Measurements from ENCODE around the gene TNFRSF1B. TPM values are rescaled to one million over a fixed set of nuclear protein-coding genes. Genes with fewer than 3 reads are reported as not detected.

Gene TNFRSF1B
- total and polyA plus RNA-seq, 2 of the 8 experiments (the other 6 are each of a cell fraction or from before 2014, with no cell fraction given): 1.7 to 2.9 TPM

DNA sequence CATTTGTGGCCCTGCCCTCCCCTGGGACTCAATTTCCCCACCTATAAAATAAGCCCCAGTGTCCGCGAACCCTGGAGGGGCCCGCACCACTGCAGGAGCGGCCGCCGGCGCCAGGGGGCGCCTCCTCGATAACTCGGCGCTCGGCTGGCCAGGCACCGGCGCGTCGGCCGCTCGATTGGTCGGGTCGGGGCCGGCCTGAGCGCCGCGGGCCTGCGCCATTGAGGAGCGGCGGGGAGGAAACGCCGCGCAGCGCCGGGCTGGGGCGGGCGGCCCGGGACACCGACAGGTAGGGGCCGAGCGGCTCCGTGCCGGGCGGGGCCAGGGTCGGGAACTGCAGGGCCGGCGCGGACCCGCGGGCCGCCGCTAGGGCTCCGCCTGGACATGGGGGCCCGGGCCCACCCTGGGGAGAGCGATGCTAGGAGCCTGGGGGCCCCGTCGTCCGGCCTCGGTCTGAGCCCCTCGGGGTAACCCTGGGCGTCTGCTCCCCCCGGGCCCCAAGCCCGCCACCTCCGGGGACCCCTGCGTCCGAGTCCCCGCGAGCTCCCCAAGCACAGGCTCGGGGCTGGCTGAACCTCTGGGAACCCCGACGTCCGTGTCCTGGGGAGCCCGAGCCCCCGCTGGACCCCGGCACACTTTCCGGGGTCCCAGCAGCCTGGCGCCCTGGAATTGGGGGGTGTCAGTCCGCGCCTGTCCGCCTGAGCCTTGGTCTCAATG, 63.2 kb downstream of the TNFRSF1B start, which contains the start of gene VPS13D:
Gene VPS13D (plus strand): TSS at position 196 of the 714 bp plus-strand sequence. CDS start 4,237 bp downstream, outside the sequence.
- CTCF ChIA-PET (ENCODE audit: partially characterized antibody): interaction anchor here (0.6 to 4.4 kb wide), 14 partner anchors 9 to 207 kb away, joined by 3 to 40 read pairs (median 4); no protein-coding TSS in a partner anchor
- peak within 1 kb of the TSS; percentile 90 for H3K18ac ChIP-seq (ENCODE audit: extremely low read depth, low read length)
- TF ChIP-seq TAF7 (optimal IDR thresholded peaks at IDR 0.05; ENCODE audit: borderline replicate concordance, low read depth, low read length) (peak; percentile 74), KDM5A (IDR thresholded peaks at IDR 0.05; ENCODE audit: low read length) (no peak), HDAC2 (IDR thresholded peaks at IDR 0.05; ENCODE audit: borderline replicate concordance in 1 of 2, low read depth in 2 of 2, low read length in 2 of 2) (peak; percentile 27 to 57; a peak in 1 of 4 replicates), ASH2L (IDR thresholded peaks at IDR 0.05; ENCODE audit: low read length) (peak; percentile 40), CREB1 (IDR thresholded peaks at IDR 0.05) (peak; percentile 84), ZNF274 (IDR thresholded peaks at IDR 0.05; ENCODE audit: borderline replicate concordance, extremely low read depth, low read length) (no peak), BACH1 (IDR thresholded peaks at IDR 0.05; ENCODE audit: low read length) (peak; percentile 50; the same call in 1 of the 2 replicates), RBBP5 (IDR thresholded peaks at IDR 0.05; ENCODE audit: borderline replicate concordance, low read depth, low read length) (peak; percentile 83; the same call in 1 of the 2 replicates)
- TF ChIP-seq, protein P1, sequence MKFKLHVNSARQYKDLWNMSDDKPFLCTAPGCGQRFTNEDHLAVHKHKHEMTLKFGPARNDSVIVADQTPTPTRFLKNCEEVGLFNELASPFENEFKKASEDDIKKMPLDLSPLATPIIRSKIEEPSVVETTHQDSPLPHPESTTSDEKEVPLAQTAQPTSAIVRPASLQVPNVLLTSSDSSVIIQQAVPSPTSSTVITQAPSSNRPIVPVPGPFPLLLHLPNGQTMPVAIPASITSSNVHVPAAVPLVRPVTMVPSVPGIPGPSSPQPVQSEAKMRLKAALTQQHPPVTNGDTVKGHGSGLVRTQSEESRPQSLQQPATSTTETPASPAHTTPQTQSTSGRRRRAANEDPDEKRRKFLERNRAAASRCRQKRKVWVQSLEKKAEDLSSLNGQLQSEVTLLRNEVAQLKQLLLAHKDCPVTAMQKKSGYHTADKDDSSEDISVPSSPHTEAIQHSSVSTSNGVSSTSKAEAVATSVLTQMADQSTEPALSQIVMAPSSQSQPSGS (IDR thresholded peaks at IDR 0.05; ENCODE audit: low read length): no peak

More for the DNA sequence above, 63.2 kb downstream of the TNFRSF1B start, which contains the start of gene VPS13D:
- H3K4me3 ChIP-seq (ENCODE audit: extremely low read depth in 1 of 4, insufficient read depth in 2 of 4, low read depth in 3 of 4, low read length in 4 of 4): peak within 1 kb of the TSS; percentile 55 to 95 (median 66)
- peaks cover 3 to 25% of the 10 kb centered on the region in 2 experiments; a peak in 3 of 4 replicates for H3K79me2 ChIP-seq (ENCODE audit: control insufficient read depth in 1 of 2, insufficient read depth in 2 of 2, low read length in 2 of 2)
- H4K5ac ChIP-seq (ENCODE audit: insufficient read length, low read depth, low read length): peak within 1 kb of the TSS; percentile 86
- H3K27ac ChIP-seq (ENCODE audit: low read depth, low read length): no peak within 1 kb of the TSS
- FAIRE-seq (no peak), DNase-seq (ENCODE audit: low read depth in 1 of 2, low spot score in 2 of 2) (peak; percentile 33 to 94)
- H3K23ac ChIP-seq (ENCODE audit: insufficient read length): no peak within 1 kb of the TSS
- peaks cover 8% of the 10 kb centered on the region; the same call in 1 of the 2 replicates for H3K23me2 ChIP-seq (ENCODE audit: low read depth, low read length)
- no peaks in the 10 kb centered on the region for H3K9me3 ChIP-seq (ENCODE audit: insufficient read depth in 2 of 2, low read depth in 1 of 2, low read length in 1 of 2)
- H3K56ac ChIP-seq (replicated peaks; ENCODE audit: insufficient read length, low read depth, low read length): peak within 1 kb of the TSS; percentile 46
- H3K4me1 ChIP-seq (replicated peaks in 1 of 4; ENCODE audit: control insufficient read depth in 3 of 4, insufficient read depth in 4 of 4, low read length in 3 of 4): peaks cover 0 to 7% (median 3%) of the 10 kb centered on the region in 4 experiments; a peak in 4 of 7 replicates
- POLR2A ChIA-PET (ENCODE audit: partially characterized antibody): interaction anchor here (1.3 kb wide), 1 partner anchor 9 kb away, joined by 3 read pairs; no protein-coding TSS in a partner anchor
- no peak within 1 kb of the TSS for H3K14ac ChIP-seq (ENCODE audit: insufficient read length)
- 0 out of 2 replicates have a peak within 1 kb of the TSS, but pooled peaks have one; percentile 23 for H2BK20ac ChIP-seq (ENCODE audit: low read length)
- H4K91ac ChIP-seq (replicated peaks; ENCODE audit: insufficient read length, low read length): peak within 1 kb of the TSS; percentile 97
- no peaks in the 10 kb centered on the region for H3K79me1 ChIP-seq (ENCODE audit: low read depth, low read length)
- H3K4me2 ChIP-seq (ENCODE audit: insufficient read depth in 1 of 2, low read depth in 2 of 2, low read length in 2 of 2): peak within 1 kb of the TSS; percentile 79 to 96
- no peak within 1 kb of the TSS for H2AK5ac ChIP-seq (ENCODE audit: low read depth, low read length)
- H4K20me1 ChIP-seq (replicated peaks in 1 of 2; ENCODE audit: control insufficient read depth in 1 of 2, insufficient read depth in 2 of 2, low read length in 2 of 2): peaks cover 2 to 5% of the 10 kb centered on the region in 2 experiments
- H3K36me3 ChIP-seq (ENCODE audit: control insufficient read depth in 2 of 4, insufficient read depth in 4 of 4, low read length in 3 of 4): no peaks in the 10 kb centered on the region; a peak in 1 of 8 replicates
- H3K4ac ChIP-seq (replicated peaks; ENCODE audit: insufficient read length, low read depth, low read length): peak within 1 kb of the TSS; percentile 85
- no peaks in the 10 kb centered on the region; a peak in 1 of 7 replicates for H3K27me3 ChIP-seq (replicated peaks in 1 of 4; ENCODE audit: control insufficient read depth in 3 of 4, extremely low read depth in 1 of 4, insufficient read depth in 3 of 4, low read length in 3 of 4)
- 0 out of 2 replicates have a peak within 1 kb of the TSS, but pooled peaks have one; percentile 40 for H2BK15ac ChIP-seq (ENCODE audit: low read length)
- H3K9ac ChIP-seq (replicated peaks in 1 of 4; ENCODE audit: extremely low read depth in 1 of 4, low read depth in 3 of 4, low read length in 3 of 4): peak within 1 kb of the TSS; percentile 29 to 86 (median 46); a peak in 5 of 7 replicates
- H2AFZ ChIP-seq (ENCODE audit: low read length): peak within 1 kb of the TSS; percentile 82; the same call in 1 of the 2 replicates
- peak within 1 kb of the TSS; percentile 97 for H4K8ac ChIP-seq (ENCODE audit: extremely low read depth, insufficient read depth, low read length)
- peak within 1 kb of the TSS; percentile 44; the same call in 1 of the 2 replicates for H2BK12ac ChIP-seq (ENCODE audit: low read depth, low read length)
- H2BK5ac ChIP-seq (ENCODE audit: low read depth, low read length): no peak within 1 kb of the TSS
- no peak within 1 kb of the TSS for H2BK120ac ChIP-seq (replicated peaks; ENCODE audit: low read depth, low read length)
- WGBS, 2 experiments (ENCODE audit: extremely low coverage in 1 of 2, insufficient coverage in 1 of 2, insufficient read length in 1 of 2, insufficient replicate concordance in 2 of 2, low coverage in 1 of 2, low lambda C conversion rate in 2 of 2, missing lambda C conversion rate in 1 of 2): 0% methylated on average over 27 of the region's 77 CpGs; no CpG with 5 or more reads in 1 of the 2 experiments

Measured in H1 (cell line).